DND-41 (cell line): ENCODE results near the gene PDGFRB.

ENCODE experiments used
- ATAC-seq: fragments of 200-7000 bp; cut with Tn5 transposase; 3 replicates; pipeline ENCODE4 v1.9.1; 2021; ENCODE audit warnings: low read depth; ENCODE audit not compliant: insufficient read depth
- DNase-seq: peaks from one replicate; pipeline ENCODE4 v3.0.0-alpha.2; 2020
- H2AFZ ChIP-seq: 2 replicates; pipeline ENCODE4 v1.6.0; 2012; ENCODE audit warnings: low read depth, low read length
- H3K27ac ChIP-seq: 2 replicates; pipeline ENCODE4 v1.5.1; 2012; ENCODE audit warnings: low read length, inconsistent platforms
- H3K27me3 ChIP-seq: fragments of 200-600 bp; sonication (generic); 2 replicates; pipeline ENCODE4 v1.6.0; 2012; ENCODE audit warnings: low read length, mild to moderate bottlenecking, inconsistent platforms; ENCODE audit not compliant: insufficient read depth, poor library complexity
- H3K36me3 ChIP-seq: 2 replicates; pipeline ENCODE4 v1.5.1; 2012; ENCODE audit warnings: low read length, inconsistent platforms; ENCODE audit not compliant: insufficient read depth
- H3K4me1 ChIP-seq: 2 replicates; pipeline ENCODE4 v1.5.1; 2012; ENCODE audit warnings: mild to moderate bottlenecking, low read length; ENCODE audit not compliant: insufficient read depth
- H3K4me2 ChIP-seq: 2 replicates; pipeline ENCODE4 v1.6.0; 2012; ENCODE audit warnings: mild to moderate bottlenecking, moderate library complexity, low read length, inconsistent platforms; ENCODE audit not compliant: insufficient read depth
- H3K4me3 ChIP-seq, 2 experiments: fragments of 200-600 bp in 1 of 2; shearing (Covaris generic) in 1 of 2; 2 replicates each; pipeline ENCODE4 v1.5.1; 2012 to 2016; ENCODE audit warnings: inconsistent platforms in 2 of 2, low read length in 2 of 2, mild to moderate bottlenecking in 2 of 2, low read depth in 1 of 2, moderate library complexity in 1 of 2
- H3K79me2 ChIP-seq: 2 replicates; pipeline ENCODE4 v1.6.0; 2012; ENCODE audit warnings: low read length, inconsistent platforms; ENCODE audit not compliant: insufficient read depth
- H3K9ac ChIP-seq: 2 replicates; pipeline ENCODE4 v1.6.0; 2012; ENCODE audit warnings: low read depth, mild to moderate bottlenecking, inconsistent platforms, low read length, moderate library complexity
- H3K9me3 ChIP-seq: 2 replicates; pipeline ENCODE4 v1.5.1; 2012; ENCODE audit warnings: low read length, moderate library complexity, mild to moderate bottlenecking, inconsistent platforms; ENCODE audit not compliant: insufficient read depth, severe bottlenecking
- H4K20me1 ChIP-seq: 2 replicates; pipeline ENCODE4 v1.6.0; 2012; ENCODE audit warnings: low read length; ENCODE audit not compliant: insufficient read depth
- EZH2 ChIP-seq: IDR thresholded peaks from 3 replicates; pipeline ENCODE4 v1.6.1; 2012; ENCODE audit warnings: borderline replicate concordance, low read depth, mild to moderate bottlenecking, moderate library complexity, low read length, inconsistent platforms; ENCODE audit not compliant: severe bottlenecking
- TF ChIP-seq, protein P1 (sequence below): IDR thresholded peaks from 2 replicates; pipeline ENCODE4 v1.5.1; 2012; ENCODE audit warnings: borderline replicate concordance, low read length, moderate library complexity, mild to moderate bottlenecking; ENCODE audit not compliant: poor library complexity, severe bottlenecking; ENCODE audit errors: extremely low read depth

PDGFRB gene

DNA sequence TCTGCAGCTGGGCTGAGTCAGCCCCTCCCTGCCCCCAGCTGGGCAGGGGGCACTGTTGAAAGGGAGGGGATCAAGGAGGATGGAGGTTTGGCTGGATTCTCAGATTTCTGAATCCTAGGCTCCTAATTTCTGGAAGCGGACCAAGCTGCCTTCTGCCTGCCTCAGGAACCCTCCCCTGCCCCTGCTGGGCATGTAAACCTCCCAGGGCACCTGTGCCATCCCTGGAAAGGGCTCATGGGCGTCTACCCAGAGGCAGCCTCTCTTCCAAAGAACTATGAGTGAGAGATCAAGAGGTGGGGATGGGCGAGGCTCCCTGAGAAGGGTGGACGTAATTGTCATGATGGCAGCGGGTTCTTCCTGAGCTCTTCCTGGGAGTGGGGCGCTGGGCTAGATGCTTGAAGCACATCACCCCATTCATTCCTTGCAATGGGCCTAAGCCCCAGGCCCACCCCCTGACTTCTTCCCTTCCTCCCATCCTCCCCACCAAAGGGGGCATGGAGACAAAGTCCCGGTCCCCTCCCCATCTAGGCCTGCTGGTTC, 90.9 kb downstream of the PDGFRB start:
- DNase-seq (no peak), ATAC-seq (no peak)
- no peaks in the 10 kb centered on the region for H3K9me3 ChIP-seq
- H2AFZ ChIP-seq = no peak overlapping the region
- no peak overlapping the region for H3K4me3 ChIP-seq
- H3K27ac ChIP-seq = no peak overlapping the region
- peaks cover 6% of the 10 kb centered on the region for H3K27me3 ChIP-seq
- no peaks in the 10 kb centered on the region for H3K79me2 ChIP-seq
- no peaks in the 10 kb centered on the region for H3K4me1 ChIP-seq
- H3K36me3 ChIP-seq = no peaks in the 10 kb centered on the region
- no peaks in the 10 kb centered on the region for H4K20me1 ChIP-seq
- no peak overlapping the region for H3K4me2 ChIP-seq
- no peak overlapping the region for H3K9ac ChIP-seq
- TF ChIP-seq, protein P1, sequence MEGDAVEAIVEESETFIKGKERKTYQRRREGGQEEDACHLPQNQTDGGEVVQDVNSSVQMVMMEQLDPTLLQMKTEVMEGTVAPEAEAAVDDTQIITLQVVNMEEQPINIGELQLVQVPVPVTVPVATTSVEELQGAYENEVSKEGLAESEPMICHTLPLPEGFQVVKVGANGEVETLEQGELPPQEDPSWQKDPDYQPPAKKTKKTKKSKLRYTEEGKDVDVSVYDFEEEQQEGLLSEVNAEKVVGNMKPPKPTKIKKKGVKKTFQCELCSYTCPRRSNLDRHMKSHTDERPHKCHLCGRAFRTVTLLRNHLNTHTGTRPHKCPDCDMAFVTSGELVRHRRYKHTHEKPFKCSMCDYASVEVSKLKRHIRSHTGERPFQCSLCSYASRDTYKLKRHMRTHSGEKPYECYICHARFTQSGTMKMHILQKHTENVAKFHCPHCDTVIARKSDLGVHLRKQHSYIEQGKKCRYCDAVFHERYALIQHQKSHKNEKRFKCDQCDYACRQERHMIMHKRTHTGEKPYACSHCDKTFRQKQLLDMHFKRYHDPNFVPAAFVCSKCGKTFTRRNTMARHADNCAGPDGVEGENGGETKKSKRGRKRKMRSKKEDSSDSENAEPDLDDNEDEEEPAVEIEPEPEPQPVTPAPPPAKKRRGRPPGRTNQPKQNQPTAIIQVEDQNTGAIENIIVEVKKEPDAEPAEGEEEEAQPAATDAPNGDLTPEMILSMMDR = no peak
- no peak for TF ChIP-seq EZH2
